Peyer's patch (tissue), 4 donors: Measurements from ENCODE around the gene MAP1B.

Source experiments
- CTCF ChIP-seq, 6 experiments: fragments of 450-650 bp in 4 of 6; fragments of 200-600 bp in 2 of 6; sonication (generic) in 1 of 6; IDR thresholded peaks; one replicate each; pipeline ENCODE4 v1.5.1; 2017 to 2019; ENCODE audit warnings: antibody characterized with exemption in 6 of 6, mild to moderate bottlenecking in 3 of 6, moderate library complexity in 1 of 6
- POLR2A ChIP-seq, 2 donors: fragments of 450-650 bp; IDR thresholded peaks; one replicate each; pipeline ENCODE4 v1.5.1; 2017; ENCODE audit warnings: antibody characterized with exemption in 2 of 2, mild to moderate bottlenecking in 2 of 2, moderate library complexity in 2 of 2

GRCh38 chr5:72071906-72072305 lies 35.4 kb upstream of the MAP1B start:
- TF ChIP-seq CTCF (IDR thresholded peaks at IDR 0.05) (no peak), POLR2A (IDR thresholded peaks at IDR 0.05) (no peak)
